Measurements from ENCODE around the gene SIL1.
"Not testable (repeated sequence)": the region's sequence is repeated elsewhere in the genome, so short reads cannot be mapped to it uniquely, and the experiment has no call there.

SIL1 gene

DNA sequence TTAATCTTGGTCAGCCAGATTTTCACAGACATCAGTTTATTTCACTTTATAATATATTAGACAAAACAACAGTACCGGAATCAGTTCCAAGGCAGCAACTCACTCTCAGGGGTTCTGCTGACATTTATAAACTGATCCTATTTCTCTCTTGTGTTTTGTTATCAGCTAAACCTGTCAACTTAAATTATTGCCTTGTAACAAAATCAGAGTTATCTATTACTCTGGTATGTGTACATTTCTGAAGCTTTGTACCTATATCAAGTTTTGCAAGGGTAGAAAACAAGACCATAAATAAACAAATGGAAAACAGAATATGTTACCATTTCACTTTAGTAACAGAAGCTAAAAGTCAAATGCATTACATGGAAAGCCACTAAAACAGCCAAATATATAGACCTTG is 122.1 kb downstream of the SIL1 start:
- no peak for DNase-seq (ENCODE audit: extremely low read depth in 1 of 2, low read depth in 1 of 2)

DNA sequence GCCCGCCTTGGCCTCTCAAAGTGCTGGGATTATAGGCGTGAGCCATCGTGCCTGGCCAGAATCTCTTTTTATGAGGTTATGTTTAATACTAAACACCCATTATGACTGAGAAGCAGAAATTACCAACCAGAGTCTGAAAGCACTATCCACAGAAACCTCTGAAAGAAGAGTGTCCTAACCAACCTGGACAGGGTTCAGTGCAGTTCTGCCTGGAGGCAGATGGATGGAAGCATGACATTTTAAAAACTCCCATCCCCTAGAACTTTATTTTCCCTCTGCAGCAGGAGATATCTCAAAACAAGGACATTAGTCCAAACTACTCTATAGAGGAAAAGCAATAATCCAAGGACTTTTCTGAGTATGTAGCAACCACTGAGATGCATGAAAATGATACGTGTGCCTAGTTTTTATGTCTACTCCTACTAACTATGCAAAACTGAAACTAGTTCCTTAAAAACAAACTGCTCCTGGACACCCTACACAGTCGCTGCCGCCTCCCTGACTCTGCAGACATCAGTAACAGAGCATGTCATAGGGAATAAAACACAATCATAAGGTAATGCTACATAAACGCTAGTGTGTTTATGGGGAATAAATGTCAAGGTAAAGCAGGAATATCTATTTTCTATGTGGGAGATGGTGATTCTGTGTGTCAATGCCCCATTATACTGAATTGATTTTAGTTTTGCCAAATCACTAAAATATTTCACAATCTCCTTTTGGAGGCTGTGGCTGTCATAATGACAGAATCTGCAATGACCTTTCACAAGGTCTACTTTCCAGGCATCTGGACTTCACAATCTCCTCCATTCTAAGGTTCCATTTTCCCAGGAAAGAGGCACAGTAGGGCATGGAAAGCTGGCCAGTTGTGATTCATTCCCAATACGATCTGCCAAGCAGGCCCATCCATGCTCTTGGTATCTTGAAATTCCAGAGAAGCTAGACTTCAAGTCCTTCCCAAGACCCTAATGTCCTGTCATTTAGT is 122.8 kb downstream of the SIL1 start:
- no peak for DNase-seq (ENCODE audit: extremely low read depth in 1 of 2, low read depth in 1 of 2)

DNA sequence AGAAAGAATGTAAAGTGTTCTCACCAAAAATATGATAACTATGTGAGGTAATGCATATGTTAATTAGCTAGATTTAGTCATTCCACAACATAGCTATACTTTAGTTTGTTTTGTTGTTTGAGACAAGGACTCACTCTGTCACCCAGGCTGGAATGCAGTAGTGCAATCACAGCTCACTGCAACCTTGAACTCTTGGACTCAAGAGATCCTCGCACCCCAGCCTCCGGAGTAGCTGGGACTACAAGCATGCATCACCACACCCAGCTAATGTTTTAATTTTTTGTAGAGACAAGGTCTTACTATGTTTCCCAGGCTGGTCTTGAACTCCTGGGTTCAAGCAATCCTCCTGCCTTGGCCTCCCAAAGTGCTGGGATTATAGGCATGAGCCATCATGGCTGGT is 124.2 kb downstream of the SIL1 start:
- not testable (repeated sequence) for DNase-seq (ENCODE audit: extremely low read depth in 1 of 2, low read depth in 1 of 2)

DNA sequence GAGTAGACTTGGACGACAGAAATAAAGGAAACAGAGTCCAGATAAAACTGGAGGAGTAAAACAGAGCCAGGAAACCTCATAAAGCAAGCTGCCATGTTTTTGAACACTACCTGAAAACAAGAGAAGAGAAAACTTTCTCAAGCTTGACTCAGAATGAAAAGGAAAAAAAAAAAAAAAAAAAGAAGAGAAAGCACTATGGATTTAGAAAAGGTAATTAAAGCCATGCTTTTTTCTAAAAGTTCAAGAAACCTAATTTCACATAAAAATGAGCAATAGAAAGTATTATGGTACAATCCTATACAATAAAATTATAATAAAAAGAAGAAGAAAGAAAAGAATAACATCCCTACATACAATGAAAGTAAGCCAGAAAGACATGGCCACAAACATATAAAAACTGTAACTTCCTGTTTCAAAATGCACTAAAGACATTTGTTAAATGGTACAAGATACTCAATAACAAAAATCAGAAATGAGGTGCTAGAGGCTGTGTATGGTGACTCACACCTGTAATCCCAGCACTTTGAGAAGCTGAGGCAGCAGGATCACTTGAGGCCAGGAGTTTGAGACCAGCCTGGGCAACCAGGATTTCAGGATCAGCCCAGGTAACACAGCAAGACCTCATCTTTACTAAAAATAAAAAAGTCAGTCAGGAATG is 129.5 kb downstream of the SIL1 start:
- no peak for DNase-seq (ENCODE audit: extremely low read depth in 1 of 2, low read depth in 1 of 2)

DNA sequence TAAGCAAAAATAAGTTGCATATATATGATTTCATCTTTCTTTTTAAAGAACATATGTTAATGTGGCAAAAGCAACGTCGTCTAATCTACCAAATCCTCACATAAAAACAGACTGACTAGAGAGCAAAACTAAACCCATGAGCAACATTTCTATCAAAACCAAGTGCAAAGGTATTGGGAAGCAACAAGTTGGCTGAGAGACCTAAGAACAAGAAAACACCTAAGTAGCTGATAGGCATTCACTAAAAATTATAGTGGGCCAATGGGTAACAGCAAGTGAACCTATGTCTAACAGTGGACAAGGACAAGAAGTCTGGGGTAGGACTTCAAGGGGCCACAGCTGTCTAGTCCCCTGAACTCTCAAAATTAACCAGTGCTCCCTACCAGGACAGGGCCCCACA is 130.1 kb downstream of the SIL1 start:
- DNase-seq (ENCODE audit: extremely low read depth in 1 of 2, low read depth in 1 of 2), result no peak

DNA sequence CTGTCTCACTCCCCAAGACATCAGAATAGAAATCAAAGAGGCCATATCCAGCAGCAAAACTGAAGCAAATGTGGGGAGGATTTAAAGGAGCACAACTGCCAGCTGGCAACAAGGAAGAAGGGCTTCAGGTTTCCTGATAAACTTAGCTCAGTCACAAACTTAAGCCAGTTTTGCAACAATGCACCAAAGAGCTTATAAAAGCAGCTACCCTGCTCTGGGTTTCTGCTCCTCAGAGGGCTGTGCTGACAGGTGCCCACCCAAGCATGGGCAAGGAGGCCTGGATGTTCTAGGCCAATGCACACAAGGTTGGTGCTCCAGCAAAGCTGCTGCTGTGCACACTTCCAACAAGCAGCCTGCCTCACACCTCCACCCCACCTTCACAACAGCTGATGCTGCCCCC is 132.9 kb downstream of the SIL1 start:
- DNase-seq (ENCODE audit: extremely low read depth in 1 of 2, low read depth in 1 of 2), result no peak

DNA sequence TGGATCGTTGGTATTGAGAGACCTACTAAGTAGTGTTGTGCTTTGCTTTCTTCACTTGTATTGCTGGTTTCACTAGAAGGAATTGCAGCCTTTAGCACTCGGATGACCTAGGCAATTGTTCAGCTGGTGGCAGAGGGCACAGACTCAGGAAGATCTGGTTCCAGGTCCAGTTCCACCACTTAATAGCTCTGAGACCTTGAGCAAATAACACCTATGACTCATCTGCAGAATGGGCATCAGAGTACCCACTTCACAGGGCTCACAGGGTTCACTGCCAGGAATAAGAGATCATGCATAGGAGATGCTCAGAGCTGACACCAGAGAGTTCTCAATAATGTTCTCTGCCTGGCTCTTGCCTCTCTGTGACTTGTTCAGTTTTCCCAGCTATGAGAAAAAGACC is 133.6 kb downstream of the SIL1 start:
- no peak for DNase-seq (ENCODE audit: extremely low read depth in 1 of 2, low read depth in 1 of 2)

DNA sequence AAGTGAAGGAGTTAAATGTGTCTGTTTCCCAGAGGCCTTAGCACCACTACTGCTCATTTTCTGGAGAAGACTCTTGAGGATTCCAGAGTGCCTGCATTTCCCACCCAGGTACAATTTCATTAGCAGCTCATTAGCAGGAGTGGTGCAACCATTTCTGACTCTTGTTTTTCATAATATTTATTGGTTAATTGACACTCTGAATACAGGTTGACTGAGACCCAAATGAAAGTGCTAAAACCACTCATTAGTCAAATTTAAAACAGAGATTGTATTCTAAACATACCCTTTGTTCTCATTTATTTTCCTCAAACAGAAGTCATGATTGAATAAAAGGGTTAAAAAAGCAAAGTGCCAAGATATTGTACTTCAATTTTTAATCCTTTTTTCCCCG is 134.5 kb downstream of the SIL1 start:
- no peak for DNase-seq (ENCODE audit: extremely low read depth in 1 of 2, low read depth in 1 of 2)

DNA sequence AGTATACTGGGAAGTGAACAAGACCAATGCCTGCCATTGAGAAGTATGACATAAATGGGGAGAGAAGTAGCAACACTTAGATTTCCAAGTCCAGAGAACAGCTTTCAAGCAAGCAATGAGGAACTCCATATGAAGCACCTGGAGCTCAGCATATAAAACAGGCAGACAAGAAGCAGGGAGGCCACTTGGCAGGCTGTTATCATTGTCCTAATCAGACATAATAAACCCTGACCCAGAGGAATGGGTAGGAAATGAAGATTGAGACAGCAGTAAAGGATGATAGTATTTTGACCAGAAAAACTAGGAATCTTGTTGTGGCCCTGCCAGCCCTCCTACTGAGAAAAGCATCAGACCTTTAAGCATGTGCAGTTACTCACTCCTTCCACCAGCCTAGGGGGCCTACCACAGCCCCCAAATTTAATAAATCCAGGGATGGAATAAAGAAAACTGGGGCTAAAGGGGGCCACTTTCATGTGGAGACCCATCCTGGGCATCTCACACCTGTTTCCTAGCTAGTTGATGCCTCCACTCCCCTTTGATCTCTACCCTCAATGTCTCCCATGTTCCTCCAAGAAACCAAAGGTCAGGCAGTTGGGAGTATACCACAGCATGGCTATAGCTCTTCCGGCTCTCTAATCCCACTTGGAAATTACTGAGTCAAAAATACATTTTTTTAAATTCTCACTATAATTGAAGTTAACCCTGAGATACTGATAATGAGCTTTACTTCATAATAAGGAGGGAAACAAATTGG is 135.1 kb downstream of the SIL1 start:
- DNase-seq (ENCODE audit: extremely low read depth in 1 of 2, low read depth in 1 of 2), result no peak

DNA sequence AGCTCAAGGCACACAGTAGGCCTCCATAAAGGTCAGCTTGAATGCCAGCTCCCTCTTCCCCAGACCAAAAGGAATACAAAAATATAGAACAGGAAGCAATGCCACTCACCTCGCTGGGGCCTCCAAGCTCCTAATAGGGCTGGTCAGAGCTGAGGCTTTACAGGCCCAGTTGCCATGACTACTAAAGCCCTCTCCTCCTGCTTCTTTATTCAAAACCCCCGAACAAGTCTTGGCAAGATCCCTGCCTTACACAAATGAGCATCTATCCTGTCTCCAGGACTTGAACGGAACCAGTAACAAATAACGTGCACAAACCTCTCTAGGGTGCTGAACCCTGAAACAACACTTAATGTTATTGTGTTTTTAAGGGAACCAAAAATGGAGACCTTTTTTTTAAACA is 136.3 kb downstream of the SIL1 start:
- no peak for DNase-seq (ENCODE audit: extremely low read depth in 1 of 2, low read depth in 1 of 2)

DNA sequence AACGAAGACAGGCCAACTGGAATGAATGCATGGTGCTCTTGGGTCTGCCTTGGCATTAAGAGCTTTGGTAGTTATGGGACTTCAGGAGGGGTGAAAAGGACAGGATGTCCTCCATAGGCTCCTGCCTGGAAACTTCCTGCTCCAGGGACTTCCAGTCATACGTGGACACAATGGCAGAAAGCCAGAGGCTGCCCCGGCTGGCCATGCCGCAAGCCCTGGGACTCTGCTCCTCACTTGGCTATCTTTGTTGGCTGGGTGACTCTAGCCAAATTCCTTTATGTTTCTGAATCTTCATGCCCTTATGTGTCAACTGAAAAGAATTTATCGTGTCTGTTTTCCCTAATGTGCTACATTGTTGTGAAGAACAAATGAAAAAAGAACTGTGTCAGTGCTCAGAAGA is 136.9 kb downstream of the SIL1 start:
- DNase-seq (ENCODE audit: extremely low read depth in 1 of 2, low read depth in 1 of 2), result no peak

DNA sequence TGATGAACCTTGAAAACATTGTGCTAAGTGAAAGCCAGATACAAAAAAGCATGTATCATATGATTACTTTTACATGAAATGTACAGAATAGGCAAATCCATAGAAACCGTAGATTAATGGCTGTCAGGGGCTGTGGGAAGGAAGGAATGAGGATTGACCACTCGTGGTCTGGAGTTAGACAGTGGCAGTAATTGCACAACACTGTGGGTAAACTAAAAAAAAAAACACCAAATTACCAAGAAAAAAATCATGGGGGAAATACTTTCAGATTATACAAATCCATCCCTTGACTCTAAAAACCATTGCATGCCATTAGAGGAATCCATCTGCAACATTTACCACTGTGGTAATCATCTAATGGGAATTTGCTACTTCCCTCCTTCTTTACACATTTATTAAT is 140.0 kb downstream of the SIL1 start:
- no peak for DNase-seq (ENCODE audit: extremely low read depth in 1 of 2, low read depth in 1 of 2)

DNA sequence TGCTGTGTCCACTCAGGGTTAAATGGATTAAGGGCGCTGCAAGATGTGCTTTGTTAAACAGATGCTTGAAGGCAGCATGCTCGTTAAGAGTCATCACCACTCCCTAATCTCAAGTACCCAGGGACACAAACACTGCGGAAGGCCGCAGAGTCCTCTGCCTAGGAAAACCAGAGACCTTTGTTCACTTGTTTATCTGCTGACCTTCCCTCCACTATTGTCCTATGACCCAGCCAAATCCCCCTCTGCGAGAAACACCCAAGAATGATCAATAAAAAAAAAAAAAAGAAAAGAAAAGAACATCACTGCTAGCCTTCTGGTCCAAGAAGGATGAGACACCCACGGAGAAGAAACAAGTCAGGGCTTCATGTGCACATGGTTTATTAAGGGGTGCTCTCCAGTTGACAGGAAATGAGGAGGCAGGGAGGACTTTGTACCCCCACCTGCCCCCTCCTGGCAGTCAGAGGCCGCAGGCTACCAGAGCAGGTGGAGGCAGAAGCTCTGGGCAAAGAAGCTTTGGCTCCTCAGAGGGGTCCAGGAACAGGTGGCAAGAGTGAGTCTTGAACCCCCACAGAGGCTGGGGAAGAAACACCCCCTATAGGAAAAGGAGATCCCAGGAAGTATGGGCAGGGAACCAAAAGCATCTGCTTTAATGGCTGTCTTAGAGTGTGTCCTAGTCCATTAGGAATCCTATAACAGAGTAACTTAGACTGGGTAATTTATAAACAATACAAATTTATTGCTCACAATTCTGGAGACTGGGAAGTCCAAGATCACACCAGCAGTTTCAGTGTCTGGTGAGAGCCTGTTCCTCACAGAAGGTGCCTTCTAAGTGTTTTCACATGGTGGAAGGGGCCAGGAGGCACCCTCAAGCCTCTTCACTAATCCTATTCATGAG is 140.9 kb downstream of the SIL1 start:
- DNase-seq (ENCODE audit: extremely low read depth in 1 of 2, low read depth in 1 of 2), result not testable (repeated sequence)

DNA sequence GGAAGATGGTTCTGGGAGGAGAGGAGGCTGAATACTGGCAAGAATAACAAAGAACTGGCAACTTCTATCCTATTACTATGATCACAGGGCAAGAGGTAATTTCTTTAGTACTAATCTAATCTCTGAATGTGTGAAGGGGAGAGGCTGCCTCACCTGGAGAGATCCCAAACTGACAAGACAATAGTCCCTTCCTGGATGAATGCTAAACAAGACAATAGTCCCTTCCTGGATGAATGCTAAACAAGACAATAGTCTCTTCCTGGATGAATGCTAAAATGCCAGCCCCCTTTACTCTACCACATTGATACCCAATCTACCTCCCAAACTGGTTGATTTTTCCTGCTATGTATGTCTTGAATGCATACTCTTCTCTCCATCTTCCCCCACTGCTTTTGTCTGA is 145.2 kb downstream of the SIL1 start:
- no peak for DNase-seq (ENCODE audit: extremely low read depth in 1 of 2, low read depth in 1 of 2)

DNA sequence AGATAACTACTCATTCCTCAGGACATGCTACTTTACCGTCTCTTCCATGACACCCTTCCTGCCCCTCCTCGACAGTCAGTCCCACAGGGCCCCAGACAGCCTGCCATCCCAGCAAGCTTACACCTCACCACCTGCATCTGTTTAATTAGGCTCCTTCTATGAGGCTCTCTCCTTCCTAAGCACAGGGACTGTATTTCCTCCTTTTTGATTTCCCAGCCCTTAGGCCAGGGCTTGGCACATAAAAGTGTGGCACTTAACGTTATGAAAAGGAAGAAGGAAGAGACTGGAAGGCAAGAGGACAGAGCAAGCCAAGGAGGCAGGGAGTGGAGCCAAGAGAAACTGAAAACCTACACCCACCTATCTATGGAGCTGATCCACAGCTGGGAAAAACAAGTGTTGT is 146.8 kb downstream of the SIL1 start:
- DNase-seq (ENCODE audit: extremely low read depth in 1 of 2, low read depth in 1 of 2), result no peak

DNA sequence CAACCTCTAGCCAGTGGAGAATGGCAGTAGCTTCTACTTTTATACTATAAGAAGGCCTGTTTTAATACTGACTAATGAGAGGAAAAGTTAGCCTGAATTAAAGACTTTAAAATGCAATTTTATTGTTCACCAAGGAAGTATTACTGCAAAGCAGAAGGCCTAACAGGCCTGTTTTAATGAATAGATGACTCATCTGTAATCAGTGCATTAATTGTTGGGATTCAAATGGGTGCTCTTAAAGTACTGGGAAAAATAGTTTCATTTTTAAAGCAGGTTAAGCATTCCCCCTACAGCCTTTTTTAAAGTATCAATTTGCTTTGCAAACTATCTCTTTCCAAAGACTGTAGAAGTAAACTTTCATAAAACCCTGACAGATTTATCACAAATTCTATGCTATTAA is 147.7 kb downstream of the SIL1 start:
- no peak for DNase-seq (ENCODE audit: extremely low read depth in 1 of 2, low read depth in 1 of 2)

DNA sequence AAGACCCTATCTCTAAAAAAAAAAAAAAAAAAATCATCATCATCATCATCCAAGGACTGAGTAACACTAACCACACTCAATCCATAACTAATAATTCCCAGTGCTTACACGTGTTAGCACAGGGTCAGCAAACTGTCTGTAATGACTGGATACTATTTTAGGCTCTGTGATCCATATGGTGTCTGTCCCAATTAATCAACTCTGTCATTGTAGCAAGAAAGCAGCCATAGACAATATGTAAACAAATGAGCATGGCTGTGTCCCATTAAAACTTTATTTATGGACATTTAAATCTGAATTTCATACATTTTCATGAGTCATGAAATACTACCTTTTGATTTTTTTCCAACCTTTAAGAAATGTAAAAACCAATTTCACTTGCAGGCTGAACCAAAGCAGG is 148.4 kb downstream of the SIL1 start:
- no peak for DNase-seq (ENCODE audit: extremely low read depth in 1 of 2, low read depth in 1 of 2)

DNA sequence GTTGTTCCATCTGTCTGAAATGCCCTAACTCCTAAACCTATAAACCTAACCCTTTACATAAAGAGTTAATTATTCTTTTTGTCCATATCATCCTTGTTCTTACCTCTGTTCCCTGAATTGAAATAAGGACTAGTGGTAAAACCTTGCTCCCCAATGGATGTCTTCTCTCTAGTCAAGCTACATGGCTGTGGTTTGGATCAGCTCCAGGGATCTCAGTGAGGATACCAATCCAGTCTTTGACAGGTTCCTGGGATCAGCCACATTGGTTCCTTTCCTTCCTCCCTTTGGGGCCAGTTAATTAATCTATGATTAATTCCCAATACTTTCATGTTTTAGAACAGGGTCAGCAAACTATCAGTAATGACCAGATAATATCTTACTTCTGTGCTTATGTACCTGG is 151.6 kb downstream of the SIL1 start:
- DNase-seq (ENCODE audit: extremely low read depth in 1 of 2, low read depth in 1 of 2), result no peak

DNA sequence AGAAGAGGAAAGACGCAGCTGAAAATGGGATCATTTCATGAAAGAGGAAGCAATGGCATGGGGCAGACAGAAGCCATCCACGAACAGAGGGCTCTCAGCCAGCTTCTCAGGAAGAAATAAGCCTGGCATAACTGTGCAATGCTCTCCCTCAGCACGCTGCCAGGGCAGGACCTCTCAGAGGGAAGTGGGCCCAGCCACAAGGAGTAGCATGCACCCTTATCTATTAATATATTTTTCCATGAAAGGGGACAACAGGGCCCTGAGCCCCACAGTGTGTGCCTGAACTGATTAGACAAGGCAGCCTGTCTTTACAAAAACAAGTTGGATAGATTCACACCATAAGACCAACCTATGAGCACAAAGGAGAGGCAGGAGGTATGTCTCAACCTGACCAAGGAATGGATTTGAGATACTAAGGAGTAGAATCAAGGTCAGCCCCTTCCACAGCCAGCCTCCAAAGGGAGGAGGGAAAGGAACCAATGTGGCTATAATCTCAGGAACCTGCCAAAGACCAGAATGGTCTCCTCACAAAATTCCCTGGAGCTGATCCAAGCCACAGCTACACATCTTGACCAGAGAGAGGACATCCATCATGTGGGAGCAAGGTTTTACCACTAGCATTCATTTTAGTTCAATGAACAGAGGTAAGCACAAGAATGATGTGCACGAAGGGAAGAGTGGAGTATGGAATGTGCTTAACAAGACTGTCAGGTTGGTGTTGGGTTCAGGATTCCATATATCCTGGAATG is 154.8 kb downstream of the SIL1 start:
- DNase-seq (ENCODE audit: extremely low read depth in 1 of 2, low read depth in 1 of 2), result no peak

DNA sequence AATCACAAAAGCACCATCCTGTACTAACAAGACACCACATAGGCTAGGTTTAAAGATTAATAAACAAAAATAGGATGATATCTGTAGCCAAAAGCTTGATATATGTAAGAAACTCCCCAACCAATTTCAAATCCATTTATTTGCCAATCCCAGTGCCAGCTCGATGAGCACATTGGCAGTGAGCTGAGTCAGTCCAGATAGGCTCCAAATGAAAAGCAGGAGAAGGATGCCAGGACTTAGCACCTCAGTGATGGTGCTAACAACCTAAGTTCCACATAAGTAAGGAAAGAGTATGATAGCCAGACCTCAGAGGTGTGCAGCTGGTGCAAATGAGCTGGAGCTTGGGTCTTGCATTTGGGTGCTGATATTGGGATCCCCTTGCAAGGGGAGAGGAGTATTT is 158.1 kb downstream of the SIL1 start:
- no peak for DNase-seq (ENCODE audit: extremely low read depth in 1 of 2, low read depth in 1 of 2)

All from activated CD8-positive, alpha-beta memory T cell treated with anti-CD3 and anti-CD28 coated beads for 1 hour (primary cell).